Activated naive CD8-positive, alpha-beta T cell treated with anti-CD3 and anti-CD28 coated beads, Interleukin-2, amount 50 U/mL, for 24 hours (primary cell): Measurements from ENCODE around the gene PTOV1.

Experiments
- ATAC-seq: fragments of 150-1000 bp; cut with Tn5 transposase; one replicate; pipeline ENCODE4 v1.10.0; 2021
- DNase-seq: peaks from one replicate; pipeline ENCODE4 v3.0.0; 2021
- H3K27ac Mint-ChIP-seq: one replicate; pipeline ENCODE4 v1.8.0; 2021; ENCODE audit warnings: mild to moderate bottlenecking, mixed read lengths
- H3K27me3 Mint-ChIP-seq: one replicate; pipeline ENCODE4 v1.8.0; 2021; ENCODE audit warnings: mixed read lengths
- H3K36me3 Mint-ChIP-seq: one replicate; pipeline ENCODE4 v1.8.0; 2021; ENCODE audit warnings: low read depth, mixed read lengths
- H3K4me1 Mint-ChIP-seq: one replicate; pipeline ENCODE4 v1.8.0; 2021; ENCODE audit warnings: mixed read lengths
- H3K4me3 Mint-ChIP-seq: one replicate; pipeline ENCODE4 v1.8.0; 2021; ENCODE audit warnings: mild to moderate bottlenecking, moderate library complexity, mixed read lengths
- H3K9me3 Mint-ChIP-seq: one replicate; pipeline ENCODE4 v1.8.0; 2021; ENCODE audit warnings: mixed read lengths

Gene PTOV1

DNA sequence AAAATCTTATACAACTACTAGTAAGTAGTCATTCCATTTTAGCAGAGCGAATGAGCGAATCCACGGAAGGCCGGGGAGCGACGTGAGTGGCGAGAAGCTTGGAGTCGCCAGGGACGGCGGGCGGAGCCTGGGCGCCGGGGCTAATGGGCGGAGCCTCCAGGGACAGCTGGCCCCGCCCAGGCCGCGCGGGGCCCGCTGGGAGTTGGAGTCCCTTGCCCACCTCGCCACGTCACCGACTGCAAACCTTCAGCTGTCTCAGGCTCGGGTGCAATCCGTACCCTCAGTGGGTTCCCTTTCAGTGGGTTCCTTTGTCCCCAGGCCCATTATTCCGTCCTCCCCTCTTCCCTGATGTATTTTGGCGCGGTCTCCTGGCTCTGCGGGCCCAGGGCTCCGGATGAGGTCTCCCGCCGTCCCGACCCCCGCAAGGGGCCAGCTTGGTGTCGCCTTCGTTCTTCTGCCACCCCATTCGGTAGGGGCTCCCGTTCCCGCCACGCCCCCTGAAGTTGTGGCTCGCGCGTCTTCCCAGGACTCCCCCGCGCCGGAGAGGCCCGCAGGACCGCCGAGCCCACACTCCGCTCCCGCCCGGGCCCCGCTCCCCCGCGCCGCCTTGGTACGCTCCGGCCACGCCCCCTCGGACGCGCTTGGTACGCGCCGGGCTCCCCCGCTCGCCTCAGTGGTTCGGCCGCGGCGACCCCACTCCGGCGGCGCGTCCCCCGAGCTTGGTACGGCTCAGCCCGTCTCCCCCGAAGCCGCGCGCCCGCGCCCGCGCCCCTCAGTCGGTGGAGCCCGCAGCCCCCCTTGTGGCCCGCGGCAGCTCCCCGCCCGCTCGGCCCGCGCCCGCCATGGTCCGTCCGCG, at the start of gene PTOV1:
PTOV1 (plus strand) TSS at position 673 of the 856 bp plus-strand sequence.
- Mint-ChIP-seq H3K4me3 (peak within 1 kb of the TSS; percentile 84), H3K9me3 (peaks cover 9% of the 10 kb centered on the region), H3K36me3 (peaks cover 12% of the 10 kb centered on the region), H3K4me1 (peaks cover 49% of the 10 kb centered on the region), H3K27ac (peak within 1 kb of the TSS; percentile 89), H3K27me3 (no peaks in the 10 kb centered on the region)
- DNase-seq (peak; percentile 93), ATAC-seq (peak; percentile 81)

DNA sequence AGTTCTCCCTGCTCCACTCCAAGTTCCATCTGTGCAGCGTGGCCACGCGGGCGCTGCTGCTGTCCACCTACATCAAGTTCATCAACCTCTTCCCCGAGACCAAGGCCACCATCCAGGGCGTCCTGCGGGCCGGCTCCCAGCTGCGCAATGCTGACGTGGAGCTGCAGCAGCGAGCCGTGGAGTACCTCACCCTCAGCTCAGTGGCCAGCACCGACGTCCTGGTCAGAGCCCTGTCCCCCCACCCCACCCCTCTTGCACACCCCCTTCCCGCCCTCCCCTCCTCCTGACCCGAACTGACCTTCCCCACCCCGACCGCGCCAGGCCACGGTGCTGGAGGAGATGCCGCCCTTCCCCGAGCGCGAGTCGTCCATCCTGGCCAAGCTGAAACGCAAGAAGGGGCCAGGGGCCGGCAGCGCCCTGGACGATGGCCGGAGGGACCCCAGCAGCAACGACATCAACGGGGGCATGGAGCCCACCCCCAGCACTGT, 49.5 kb upstream of the PTOV1 start:
- Mint-ChIP-seq H3K36me3 (peaks cover 26% of the 10 kb centered on the region), H3K4me1 (no peaks in the 10 kb centered on the region)

DNA sequence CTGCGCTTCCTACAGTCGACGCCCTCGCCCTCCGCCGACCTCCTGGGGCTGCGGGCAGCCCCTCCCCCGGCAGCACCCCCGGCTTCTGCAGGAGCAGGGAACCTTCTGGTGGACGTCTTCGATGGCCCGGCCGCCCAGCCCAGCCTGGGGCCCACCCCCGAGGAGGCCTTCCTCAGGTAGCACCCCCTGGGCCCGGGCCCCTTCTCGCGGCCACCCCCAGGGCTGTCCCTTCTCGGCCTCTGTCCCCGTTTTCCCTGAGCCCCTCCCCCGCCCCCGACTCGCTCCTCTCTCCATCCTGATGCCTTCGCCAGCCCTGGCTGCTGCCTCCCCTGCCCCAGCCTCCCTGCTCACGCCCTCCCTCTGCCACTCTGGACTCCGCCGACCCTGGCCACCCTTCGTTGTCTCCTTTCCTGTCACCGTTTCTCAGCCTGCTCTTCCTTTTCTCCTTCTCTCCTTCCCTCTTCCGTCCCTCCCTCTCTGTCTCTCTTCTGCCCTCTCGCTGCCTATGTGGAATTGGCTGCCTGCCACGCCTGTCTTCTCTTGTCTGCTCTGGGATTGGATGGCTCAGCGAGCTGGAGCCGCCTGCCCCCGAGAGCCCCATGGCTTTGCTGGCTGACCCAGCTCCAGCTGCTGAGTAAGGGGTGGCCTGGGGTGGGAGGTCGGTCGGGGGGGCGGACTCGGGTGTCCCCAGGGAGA, 48.8 kb upstream of the PTOV1 start:
- DNase-seq (no peak), ATAC-seq (no peak)
- Mint-ChIP-seq H3K36me3 (peaks cover 23% of the 10 kb centered on the region), H3K4me1 (no peaks in the 10 kb centered on the region), H3K9me3 (no peaks in the 10 kb centered on the region), H3K4me3 (no peak overlapping the region), H3K27me3 (no peaks in the 10 kb centered on the region), H3K27ac (no peak overlapping the region)

More for the DNA sequence above, 49.5 kb upstream of the PTOV1 start:
- no peaks in the 10 kb centered on the region for H3K9me3 Mint-ChIP-seq
- H3K27ac Mint-ChIP-seq: no peak overlapping the region
- no peaks in the 10 kb centered on the region for H3K27me3 Mint-ChIP-seq
- ATAC-seq: no peak
- H3K4me3 Mint-ChIP-seq: no peak overlapping the region
- no peak for DNase-seq

DNA sequence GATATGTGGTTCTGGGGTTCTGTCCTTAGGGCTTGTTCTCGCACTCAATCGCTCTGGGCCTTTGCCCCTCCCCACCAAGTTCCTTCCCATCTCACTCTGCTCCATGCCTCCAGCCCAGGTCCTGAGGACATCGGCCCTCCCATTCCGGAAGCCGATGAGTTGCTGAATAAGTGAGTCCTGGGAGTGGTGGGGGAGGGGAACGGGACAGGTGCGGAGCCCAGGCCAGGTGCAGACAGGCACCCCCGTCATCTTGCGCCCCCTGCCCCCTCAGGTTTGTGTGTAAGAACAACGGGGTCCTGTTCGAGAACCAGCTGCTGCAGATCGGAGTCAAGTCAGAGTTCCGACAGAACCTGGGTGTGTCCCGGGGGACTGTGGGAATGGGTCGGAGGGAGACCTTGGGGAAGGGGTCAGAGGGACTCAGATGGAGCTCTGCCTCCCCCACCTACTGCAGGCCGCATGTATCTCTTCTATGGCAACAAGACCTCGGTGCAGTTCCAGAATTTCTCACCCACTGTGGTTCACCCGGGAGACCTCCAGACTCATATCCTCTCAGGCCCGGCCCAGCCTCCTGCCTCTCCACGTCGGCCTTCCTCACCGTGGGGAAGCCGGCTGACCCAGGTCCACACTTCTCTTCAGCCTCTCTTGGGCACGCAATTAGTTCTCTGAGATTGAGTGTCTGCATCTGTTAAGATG, 48.0 kb upstream of the PTOV1 start:
- Mint-ChIP-seq H3K27me3 (no peaks in the 10 kb centered on the region), H3K27ac (no peak overlapping the region), H3K9me3 (no peaks in the 10 kb centered on the region), H3K36me3 (peaks cover 19% of the 10 kb centered on the region), H3K4me1 (peaks cover 8% of the 10 kb centered on the region), H3K4me3 (no peak overlapping the region)
- no peak for DNase-seq
- ATAC-seq: no peak

DNA sequence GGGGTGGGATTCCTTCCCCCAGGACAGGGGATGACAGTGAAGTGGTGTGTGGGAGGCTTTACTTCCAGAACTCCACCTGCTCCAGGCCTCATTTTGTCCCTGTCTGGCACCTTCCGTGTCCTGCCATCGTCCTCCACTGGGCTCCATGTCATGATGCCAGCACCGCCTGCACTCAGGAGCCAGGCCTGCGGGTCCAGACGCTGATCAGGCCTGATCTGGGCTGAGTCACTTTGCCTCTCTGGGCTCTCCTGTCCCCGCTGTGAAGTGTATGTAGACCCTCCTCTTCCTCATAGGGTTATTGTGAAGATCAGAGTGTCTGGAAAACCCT, 47.5 kb upstream of the PTOV1 start:
- Mint-ChIP-seq H3K4me1 (peaks cover 12% of the 10 kb centered on the region), H3K27ac (no peak overlapping the region), H3K36me3 (peaks cover 17% of the 10 kb centered on the region), H3K4me3 (no peak overlapping the region), H3K9me3 (no peaks in the 10 kb centered on the region), H3K27me3 (no peaks in the 10 kb centered on the region)
- DNase-seq: no peak
- ATAC-seq: no peak

DNA sequence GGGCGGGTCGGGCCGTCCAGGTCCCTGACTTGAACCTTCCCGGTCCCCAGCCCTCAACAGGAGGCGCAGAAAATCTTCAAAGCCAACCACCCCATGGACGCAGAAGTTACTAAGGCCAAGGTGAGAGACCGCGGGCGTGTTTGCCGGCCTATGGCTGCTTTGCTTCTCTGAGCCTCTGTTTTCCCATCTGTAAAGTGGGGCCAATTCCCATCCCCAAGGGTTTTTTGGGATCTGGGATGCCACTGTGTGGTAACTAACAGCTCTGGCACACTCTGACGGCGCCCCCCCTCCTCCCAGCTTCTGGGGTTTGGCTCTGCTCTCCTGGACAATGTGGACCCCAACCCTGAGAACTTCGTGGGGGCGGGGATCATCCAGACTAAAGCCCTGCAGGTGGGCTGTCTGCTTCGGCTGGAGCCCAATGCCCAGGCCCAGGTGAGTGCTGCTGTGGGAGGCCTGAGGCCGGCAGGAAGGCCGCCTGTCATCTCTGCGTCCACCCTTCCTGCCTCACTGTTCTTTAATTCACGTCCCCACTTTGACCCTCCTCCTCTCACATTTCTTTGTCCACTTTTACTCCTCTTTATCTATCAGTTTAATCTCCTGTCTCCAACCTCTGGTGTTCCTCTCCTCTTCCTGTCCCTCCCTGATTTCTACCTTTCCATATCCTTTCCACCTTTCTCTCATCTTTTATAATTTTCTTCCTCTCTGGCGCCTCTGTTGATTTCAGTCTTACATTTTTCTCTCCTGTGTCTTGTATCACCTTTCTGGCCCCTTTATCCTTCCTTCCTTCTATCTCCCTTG, 44.9 kb upstream of the PTOV1 start:
- peaks cover 17% of the 10 kb centered on the region for H3K36me3 Mint-ChIP-seq
- ATAC-seq: no peak
- no peak for DNase-seq
- no peaks in the 10 kb centered on the region for H3K27me3 Mint-ChIP-seq
- H3K4me1 Mint-ChIP-seq: peaks cover 25% of the 10 kb centered on the region
- no peaks in the 10 kb centered on the region for H3K9me3 Mint-ChIP-seq
- H3K4me3 Mint-ChIP-seq: no peak overlapping the region
- H3K27ac Mint-ChIP-seq: peak overlapping the region; percentile 34

DNA sequence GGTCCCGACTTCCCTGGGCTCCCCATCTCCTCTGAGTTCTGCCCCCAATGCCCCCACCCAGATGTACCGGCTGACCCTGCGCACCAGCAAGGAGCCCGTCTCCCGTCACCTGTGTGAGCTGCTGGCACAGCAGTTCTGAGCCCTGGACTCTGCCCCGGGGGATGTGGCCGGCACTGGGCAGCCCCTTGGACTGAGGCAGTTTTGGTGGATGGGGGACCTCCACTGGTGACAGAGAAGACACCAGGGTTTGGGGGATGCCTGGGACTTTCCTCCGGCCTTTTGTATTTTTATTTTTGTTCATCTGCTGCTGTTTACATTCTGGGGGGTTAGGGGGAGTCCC, 44.4 kb upstream of the PTOV1 start:
- Mint-ChIP-seq H3K4me1 (peaks cover 25% of the 10 kb centered on the region), H3K9me3 (no peaks in the 10 kb centered on the region), H3K36me3 (peaks cover 17% of the 10 kb centered on the region), H3K4me3 (no peak overlapping the region), H3K27me3 (no peaks in the 10 kb centered on the region), H3K27ac (peak overlapping the region; percentile 34)
- ATAC-seq (no peak), DNase-seq (no peak)

DNA sequence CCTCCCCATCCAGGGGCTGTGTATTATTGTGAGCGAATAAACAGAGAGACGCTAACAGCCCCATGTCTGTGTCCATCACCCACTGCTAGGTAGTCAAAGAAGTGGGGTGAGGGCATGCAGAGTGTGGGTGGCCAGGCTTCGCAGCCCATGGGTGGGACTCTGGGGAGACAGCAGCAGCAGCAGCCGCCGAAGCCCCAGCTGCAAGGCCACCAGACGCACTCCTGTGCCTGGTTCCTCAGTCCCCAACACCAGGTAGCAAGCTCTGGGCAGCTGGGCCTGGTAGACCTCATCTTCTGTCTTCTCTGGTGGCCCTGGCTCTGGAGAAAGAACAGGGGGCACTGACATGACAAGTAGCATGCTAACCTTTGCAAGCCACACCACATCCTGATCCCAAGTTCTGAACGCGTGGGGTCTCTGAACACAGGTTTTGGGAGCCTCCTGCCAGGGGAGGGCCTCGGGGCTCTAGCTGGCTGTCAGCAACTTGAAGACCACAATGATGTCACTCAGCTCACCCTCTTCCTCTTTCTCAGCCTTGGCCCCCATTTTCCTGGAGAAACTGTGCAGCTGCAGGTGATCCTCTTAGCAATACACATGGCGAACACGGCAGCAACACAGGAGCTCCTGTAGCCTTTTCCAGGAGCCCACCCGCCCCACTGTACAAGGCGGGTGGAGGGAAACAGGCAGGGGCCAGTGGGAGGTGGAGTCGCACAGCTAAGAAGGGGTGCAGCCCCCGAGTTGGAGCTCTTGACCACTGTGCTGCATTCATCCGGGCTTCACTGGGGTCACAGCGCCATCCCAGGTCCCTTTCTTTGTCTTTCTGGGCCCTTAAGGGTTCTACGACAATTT, 43.7 kb upstream of the PTOV1 start:
- Mint-ChIP-seq H3K9me3 (no peaks in the 10 kb centered on the region), H3K27me3 (no peaks in the 10 kb centered on the region), H3K36me3 (peaks cover 17% of the 10 kb centered on the region), H3K4me1 (peaks cover 30% of the 10 kb centered on the region), H3K4me3 (no peak overlapping the region), H3K27ac (no peak overlapping the region)
- ATAC-seq (no peak), DNase-seq (no peak)

DNA sequence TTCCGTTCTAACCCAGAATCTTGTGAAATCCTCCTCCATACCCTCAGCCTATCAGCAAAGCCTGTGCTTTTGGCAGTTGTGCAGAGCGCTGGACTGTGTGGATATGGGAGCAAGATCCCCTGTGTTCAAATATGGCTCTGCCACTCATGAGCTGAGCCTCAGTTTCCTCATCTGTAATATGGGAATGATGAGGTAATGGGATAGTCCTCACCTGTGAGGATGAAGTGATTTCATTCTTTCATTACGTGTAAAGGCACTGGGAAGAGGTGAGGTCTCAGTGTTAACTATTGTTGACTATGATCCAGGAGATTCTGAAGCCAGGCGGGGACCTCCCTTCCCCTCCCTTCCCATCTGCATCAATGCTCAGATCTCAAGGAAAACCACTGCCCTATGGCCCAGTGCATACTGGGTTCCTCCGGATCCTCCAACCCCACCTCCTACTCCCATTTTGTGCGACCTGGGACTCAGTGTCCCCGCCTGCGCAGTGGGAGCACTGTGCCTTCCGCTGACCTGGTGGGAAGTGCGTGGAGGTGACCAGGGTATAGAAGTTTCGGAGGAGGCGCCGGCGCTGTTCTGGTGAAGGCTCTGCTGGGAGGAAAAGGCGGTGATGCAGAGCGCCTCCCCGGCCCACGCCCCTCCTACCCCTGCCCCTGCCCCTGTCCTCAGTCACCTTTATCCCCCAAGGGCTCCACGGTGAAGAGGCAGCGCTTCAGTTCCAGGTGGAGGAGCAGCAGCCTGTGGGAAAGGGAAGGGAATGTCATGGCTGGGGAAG, 42.9 kb upstream of the PTOV1 start:
- DNase-seq (no peak), ATAC-seq (no peak)
- Mint-ChIP-seq H3K36me3 (peaks cover 12% of the 10 kb centered on the region), H3K9me3 (no peaks in the 10 kb centered on the region), H3K4me1 (peaks cover 37% of the 10 kb centered on the region), H3K27me3 (no peaks in the 10 kb centered on the region), H3K4me3 (peak overlapping the region; percentile 78), H3K27ac (no peak overlapping the region)

DNA sequence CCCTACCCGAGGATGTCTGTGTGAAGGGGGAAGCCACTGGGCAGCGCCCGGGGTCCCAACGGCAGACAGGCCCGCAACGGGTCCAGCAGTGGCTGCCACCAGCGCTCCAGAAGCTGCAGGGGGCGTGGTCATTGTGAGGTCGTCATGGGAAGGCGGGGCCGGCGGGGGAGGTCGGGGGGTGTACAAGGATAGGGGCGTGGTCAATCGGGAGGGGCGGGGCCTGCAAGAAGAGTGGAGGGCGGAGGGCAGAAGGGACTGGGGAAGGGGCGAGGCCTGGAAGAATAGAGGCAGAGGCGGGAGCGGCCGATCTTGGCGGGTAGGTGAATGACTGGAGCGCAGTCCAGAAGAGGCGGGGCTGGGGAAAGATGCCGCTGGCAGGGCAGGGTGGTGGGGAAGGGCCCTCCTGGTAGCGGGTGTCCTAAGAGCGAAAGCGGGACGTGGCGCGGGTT, 42.2 kb upstream of the PTOV1 start:
- DNase-seq: peak; percentile 85
- H3K27me3 Mint-ChIP-seq: no peaks in the 10 kb centered on the region

DNA sequence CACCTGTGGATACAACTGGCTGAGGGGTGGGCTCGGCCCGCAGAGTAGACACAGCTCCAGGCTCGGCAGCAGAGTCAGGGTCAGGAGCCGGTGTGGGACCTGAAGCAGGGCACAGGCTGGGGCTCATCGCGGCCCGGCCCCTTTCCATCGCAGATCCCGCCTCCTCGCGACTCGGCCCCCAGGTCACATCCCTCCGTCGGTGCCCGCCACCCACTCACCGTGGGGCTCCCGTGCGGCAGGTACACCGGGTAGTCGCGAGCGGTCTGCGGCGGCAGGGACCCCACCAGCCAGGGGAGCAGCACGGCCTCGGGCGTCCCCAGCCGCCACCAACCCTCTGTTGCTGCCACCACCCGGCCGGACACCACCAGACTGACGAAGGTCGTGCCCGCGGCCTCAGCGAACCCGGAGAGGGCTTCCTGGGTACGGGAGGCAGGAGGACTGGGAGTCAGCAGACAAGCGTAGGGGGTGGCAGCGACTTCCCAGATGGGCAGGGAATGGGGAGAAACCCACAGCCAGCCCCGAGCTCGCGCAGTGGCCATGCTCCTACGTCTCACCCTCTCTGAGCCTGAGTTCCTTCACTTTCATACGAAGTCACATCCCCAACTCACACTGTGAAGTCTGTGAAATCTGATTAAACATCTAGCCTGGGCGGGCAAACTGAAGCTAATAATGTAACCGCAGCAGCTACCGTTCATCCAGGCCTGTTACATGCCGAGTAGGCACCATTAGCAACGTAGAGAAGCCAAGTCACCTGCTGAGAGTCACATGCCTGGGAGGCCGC, 41.6 kb upstream of the PTOV1 start:
- no peaks in the 10 kb centered on the region for H3K27me3 Mint-ChIP-seq
- peaks cover 48% of the 10 kb centered on the region for H3K4me1 Mint-ChIP-seq
- peak; percentile 52 for DNase-seq
- H3K9me3 Mint-ChIP-seq: no peaks in the 10 kb centered on the region
- H3K4me3 Mint-ChIP-seq: peak overlapping the region; percentile 78
- ATAC-seq: peak; percentile 12
- peak overlapping the region; percentile 33 for H3K27ac Mint-ChIP-seq
- peaks cover 7% of the 10 kb centered on the region for H3K36me3 Mint-ChIP-seq

More for the DNA sequence above, 42.2 kb upstream of the PTOV1 start:
- peak overlapping the region; percentile 78 for H3K4me3 Mint-ChIP-seq
- no peak overlapping the region for H3K27ac Mint-ChIP-seq
- H3K4me1 Mint-ChIP-seq: peaks cover 42% of the 10 kb centered on the region
- ATAC-seq: peak; percentile 11
- H3K36me3 Mint-ChIP-seq: peaks cover 7% of the 10 kb centered on the region
- H3K9me3 Mint-ChIP-seq: no peaks in the 10 kb centered on the region

DNA sequence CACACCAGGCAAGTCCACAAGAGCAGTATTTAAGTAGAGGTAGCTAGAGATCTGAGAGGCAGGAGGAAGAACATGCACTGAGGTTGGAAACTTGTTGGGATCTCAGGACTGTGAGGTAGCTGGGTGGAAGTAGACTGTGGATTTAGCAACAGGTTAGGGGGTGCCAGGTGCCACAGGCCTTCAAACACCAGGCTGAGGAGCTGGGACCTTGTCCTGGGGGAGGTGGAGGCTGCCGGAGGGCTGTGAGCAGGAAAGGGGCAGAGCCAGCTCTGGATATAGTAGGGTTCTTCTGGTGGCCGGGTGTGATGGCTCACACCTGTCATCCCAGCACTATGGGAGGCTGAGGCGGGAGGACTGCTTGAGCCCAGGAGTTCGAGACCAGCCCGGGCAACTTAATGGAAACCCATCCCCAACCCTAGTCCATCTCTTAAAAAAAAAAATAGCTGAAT, 41.0 kb upstream of the PTOV1 start:
- Mint-ChIP-seq H3K27ac (peak overlapping the region; percentile 33), H3K4me1 (peaks cover 51% of the 10 kb centered on the region), H3K36me3 (peaks cover 4% of the 10 kb centered on the region)

More for the DNA sequence above, 41.0 kb upstream of the PTOV1 start:
- H3K9me3 Mint-ChIP-seq: no peaks in the 10 kb centered on the region
- H3K27me3 Mint-ChIP-seq: no peaks in the 10 kb centered on the region
- DNase-seq: no peak
- no peak for ATAC-seq
- no peak overlapping the region for H3K4me3 Mint-ChIP-seq
